Fibroblast of villous mesenchyme (primary cell): ENCODE data around the gene ADAM12. TPM values are rescaled to one million over a fixed set of nuclear protein-coding genes. Genes with fewer than 3 reads are reported as not detected.

Source experiments
- DNase-seq: peaks from one replicate; pipeline ENCODE4 v3.0.0-alpha.2; 2010; ENCODE audit warnings: low read depth
- H3K4me3 ChIP-seq: 2 replicates; pipeline ENCODE4 v1.5.1; 2011; ENCODE audit warnings: low read depth, mild to moderate bottlenecking, low read length
- CTCF ChIP-seq: IDR thresholded peaks from 2 replicates; pipeline ENCODE4 v1.5.1; 2012; ENCODE audit warnings: low read depth, mild to moderate bottlenecking, low read length; ENCODE audit not compliant: insufficient read depth
- total RNA-seq: library from RNA; depleted of rRNA; stranded (reverse); fragments of >200 nt; gene quantifications from 2 replicates; pipeline ENCODE4 v1.2.3, GENCODE V29; 2012

The ADAM12 gene
- total RNA-seq, 1 donor = 22.5 TPM

GRCh38 chr10:125984865-125985495 is 403.3 kb downstream of the ADAM12 start:
- H3K4me3 ChIP-seq = no peak overlapping the region
- TF ChIP-seq CTCF = no peak
- DNase-seq = peak; percentile 61

- H3K4me3 ChIP-seq = no peak overlapping the region
- no peak for TF ChIP-seq CTCF
- DNase-seq = no peak
Observed at GRCh38 chr10:125984346-125984745, 403.9 kb downstream of the ADAM12 start.

GRCh38 chr10:125983656-125984055 is 404.6 kb downstream of the ADAM12 start:
- no peak for TF ChIP-seq CTCF
- H3K4me3 ChIP-seq = no peak overlapping the region
- DNase-seq = peak; percentile 18

- no peak for DNase-seq
- no peak overlapping the region for H3K4me3 ChIP-seq
- no peak for TF ChIP-seq CTCF
Observed at GRCh38 chr10:125983161-125983560, 405.1 kb downstream of the ADAM12 start.

- peak; percentile 81 for DNase-seq
- H3K4me3 ChIP-seq = no peak overlapping the region
- peak; percentile 62 for TF ChIP-seq CTCF
Observed at GRCh38 chr10:125982260-125982948, 405.9 kb downstream of the ADAM12 start.

GRCh38 chr10:125980521-125981035 is 407.7 kb downstream of the ADAM12 start:
- no peak for DNase-seq
- TF ChIP-seq CTCF = no peak
- H3K4me3 ChIP-seq = no peak overlapping the region
